SU-DHL-6 (cell line): ENCODE data around the gene LMTK3.

Source experiments
- EZH2phosphoT487 ChIP-seq: fragments of 200-600 bp; sonication (generic), shearing (Covaris generic); conservative IDR thresholded peaks from 2 replicates; pipeline ENCODE4 v1.6.1; 2018; ENCODE audit warnings: mild to moderate bottlenecking, antibody characterized with exemption, low read length, moderate library complexity, mixed read lengths
- TF ChIP-seq, protein P1 (sequence below): fragments of 200-600 bp; sonication (generic); IDR thresholded peaks from one replicate; pipeline ENCODE4 v1.5.1; 2017; ENCODE audit warnings: antibody characterized with exemption, mild to moderate bottlenecking, low read length, moderate library complexity; ENCODE audit not compliant: insufficient read depth, poor library complexity, severe bottlenecking

GRCh38 chr19:48489608-48490216 is 21.9 kb downstream of the LMTK3 start:
- TF ChIP-seq, protein P1, sequence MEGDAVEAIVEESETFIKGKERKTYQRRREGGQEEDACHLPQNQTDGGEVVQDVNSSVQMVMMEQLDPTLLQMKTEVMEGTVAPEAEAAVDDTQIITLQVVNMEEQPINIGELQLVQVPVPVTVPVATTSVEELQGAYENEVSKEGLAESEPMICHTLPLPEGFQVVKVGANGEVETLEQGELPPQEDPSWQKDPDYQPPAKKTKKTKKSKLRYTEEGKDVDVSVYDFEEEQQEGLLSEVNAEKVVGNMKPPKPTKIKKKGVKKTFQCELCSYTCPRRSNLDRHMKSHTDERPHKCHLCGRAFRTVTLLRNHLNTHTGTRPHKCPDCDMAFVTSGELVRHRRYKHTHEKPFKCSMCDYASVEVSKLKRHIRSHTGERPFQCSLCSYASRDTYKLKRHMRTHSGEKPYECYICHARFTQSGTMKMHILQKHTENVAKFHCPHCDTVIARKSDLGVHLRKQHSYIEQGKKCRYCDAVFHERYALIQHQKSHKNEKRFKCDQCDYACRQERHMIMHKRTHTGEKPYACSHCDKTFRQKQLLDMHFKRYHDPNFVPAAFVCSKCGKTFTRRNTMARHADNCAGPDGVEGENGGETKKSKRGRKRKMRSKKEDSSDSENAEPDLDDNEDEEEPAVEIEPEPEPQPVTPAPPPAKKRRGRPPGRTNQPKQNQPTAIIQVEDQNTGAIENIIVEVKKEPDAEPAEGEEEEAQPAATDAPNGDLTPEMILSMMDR = peak; percentile 82
- no peak for TF ChIP-seq EZH2phosphoT487
